ENCODE data around the gene VWF.

Gene VWF

GRCh38 chr12:6076776-6077691 is 47.4 kb downstream of the VWF start:
- DNase-seq (ENCODE audit: low read depth in 3 of 3) = no peak

- no peak for DNase-seq (ENCODE audit: low read depth in 3 of 3)
Measured at GRCh38 chr12:6076346-6076745, 48.1 kb downstream of the VWF start.

DNA sequence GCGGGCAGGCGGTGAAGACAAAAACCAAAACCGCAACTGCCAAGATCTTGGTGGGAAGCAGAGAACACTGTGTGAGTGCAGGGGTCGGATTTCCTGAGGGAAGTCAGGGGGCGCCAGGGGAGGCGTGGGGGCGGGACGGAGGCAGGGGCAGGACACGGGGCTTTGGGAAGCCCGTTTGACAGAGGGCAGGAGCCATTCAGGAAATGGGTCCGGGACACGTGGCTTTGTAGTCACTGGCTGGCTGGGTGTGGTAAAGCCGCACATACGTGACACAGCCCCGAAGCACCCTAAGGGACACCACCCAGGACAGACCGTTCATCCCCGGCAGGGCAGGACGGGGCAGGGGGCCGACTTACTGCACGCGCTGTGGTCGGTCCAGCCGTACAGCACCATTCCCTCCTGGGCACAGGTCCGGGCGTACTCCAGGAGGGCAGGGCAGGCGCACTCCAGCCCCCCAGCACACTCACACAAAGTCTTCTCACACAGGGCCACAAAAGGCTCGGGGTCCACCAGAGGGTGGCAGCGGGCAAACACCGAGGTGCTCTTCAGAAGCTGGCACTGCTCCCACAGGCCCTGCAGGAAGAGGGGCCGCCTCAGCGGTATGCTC is 49.4 kb downstream of the VWF start:
- DNase-seq (ENCODE audit: low read depth in 3 of 3) = peak; percentile 12 to 37 (median 20)

DNA sequence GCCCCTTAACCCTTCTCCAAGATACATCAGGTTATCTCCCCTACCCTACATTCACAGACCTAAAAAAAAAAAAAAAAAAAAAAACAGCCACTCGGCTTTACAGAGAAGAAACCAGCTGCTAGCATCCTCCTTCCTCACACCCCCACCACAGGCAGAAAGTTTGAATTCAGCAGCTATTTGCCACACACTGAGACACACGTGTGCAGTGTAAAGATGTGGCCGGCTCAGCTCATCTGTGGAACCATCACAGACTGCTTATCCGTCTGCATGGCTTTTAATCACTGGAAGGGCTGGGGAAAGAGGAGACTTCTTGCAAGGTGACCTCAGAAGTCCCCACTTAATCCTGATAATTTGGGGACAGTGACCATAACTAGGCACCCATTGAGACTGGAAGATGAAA is 50.0 kb downstream of the VWF start:
- no peak for DNase-seq (ENCODE audit: low read depth in 3 of 3)

GRCh38 chr12:6073426-6073825 is 51.0 kb downstream of the VWF start:
- no peak for DNase-seq (ENCODE audit: low read depth in 3 of 3)

DNA sequence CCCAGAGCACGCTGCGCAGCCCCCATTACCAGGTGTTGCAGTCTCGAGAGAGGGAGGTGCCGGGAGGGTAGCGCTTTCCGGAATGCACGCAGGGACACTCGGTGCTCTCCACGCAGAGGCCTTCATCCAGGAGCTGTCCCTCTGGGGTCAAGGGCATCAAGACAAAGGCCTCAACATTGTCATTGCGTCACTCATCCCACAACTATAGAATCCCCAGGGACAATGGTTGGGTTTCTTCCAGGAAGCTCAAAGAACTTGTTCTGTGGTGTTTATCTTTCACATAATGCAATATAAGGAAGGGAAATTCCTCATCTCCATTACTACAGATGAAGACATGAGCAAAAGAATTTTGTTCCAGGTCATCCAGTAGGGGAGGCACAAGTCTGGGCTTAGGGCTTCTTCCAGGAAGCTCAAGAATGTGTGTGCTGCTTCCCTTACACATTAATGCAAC is 52.1 kb downstream of the VWF start:
- DNase-seq (ENCODE audit: low read depth in 3 of 3) = no peak

DNA sequence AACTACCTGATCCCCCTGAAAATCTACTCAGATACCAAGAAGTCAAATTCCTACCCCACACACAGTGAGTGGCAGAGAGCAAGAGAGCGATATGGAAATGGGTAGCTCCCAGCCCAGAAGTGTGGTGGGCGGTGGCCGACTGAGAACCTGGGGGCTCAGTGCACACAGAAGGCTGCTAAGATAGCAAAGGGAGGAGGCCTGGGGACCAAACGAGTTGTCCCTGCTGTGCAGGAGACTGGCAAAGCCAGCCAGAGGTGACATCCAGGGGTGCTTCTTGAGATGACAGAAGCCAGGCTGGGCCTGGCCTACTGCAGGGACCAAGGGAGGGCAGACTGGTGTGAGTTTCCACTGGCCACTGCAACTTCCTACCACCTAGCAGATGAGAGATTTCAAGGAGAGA is 52.9 kb downstream of the VWF start:
- DNase-seq (ENCODE audit: low read depth in 3 of 3) = no peak

DNA sequence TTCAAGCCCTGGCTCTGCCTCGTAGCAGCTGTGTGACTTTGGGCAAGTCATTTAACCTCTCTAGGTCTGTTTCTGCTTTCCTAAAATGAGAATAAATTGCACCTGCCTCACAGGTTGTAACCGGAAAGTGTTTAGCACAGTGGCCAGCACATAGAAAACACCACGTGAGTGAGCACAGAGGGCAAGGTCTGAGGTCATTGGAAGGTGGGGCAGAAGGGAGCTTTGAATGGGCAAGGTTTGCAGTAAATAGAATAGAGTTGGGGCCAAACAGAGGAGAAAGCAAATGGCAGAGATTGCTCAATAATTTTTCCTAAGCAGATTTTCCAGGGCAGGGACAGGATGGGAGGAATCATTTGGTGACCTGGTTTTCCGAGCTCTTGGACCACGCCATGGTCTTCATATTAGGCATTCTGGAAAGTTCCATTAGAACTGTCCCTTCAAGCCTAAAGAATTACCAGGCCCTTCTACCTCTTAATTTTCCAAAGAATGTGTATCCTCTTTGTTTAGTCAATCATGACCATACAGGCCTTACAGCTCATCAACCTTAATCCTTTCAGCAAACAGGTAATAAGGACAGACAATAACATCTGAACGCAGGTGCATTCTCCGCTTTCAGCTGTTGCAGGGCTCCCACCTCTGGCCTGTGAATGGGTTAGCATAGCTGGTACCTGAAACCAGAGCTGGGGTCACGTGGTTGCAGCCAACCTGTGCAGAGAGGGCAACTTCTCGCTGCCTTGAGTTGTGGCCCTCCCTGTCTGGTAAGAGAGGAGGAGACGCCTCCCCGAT is 53.8 kb downstream of the VWF start:
- no peak for DNase-seq (ENCODE audit: low read depth in 3 of 3)

DNA sequence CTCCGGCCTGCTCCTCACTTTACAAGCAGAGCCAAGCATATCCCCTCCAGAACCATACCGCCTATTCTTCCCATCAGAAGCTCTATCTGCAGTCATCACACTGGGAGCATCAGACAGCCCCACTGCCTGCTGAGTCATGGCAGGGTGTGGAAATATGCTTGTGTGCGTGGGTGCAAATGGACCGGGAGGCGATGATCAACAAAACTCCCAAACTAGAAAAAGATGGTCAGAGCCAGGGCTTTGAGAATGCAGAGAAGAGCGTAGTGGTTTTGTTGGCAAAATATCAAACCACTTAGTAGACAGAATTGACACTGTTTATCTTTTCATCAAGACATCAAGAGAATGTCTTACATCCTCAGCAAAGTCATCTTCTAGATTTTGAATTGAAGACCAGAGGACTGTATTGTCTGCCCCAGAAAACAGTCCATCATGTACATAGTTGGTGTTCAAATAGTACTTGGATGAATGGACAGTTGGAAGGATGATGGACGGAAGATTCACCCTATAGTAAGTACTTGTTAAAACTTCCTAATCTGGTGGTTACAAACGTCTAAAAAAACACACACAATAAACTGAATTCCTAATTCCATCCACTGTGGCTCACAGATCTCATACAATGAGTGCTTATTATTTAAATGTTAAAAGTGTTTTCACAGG is 54.9 kb downstream of the VWF start:
- DNase-seq (ENCODE audit: low read depth in 3 of 3) = peak; percentile 10 to 31 (median 15)

DNA sequence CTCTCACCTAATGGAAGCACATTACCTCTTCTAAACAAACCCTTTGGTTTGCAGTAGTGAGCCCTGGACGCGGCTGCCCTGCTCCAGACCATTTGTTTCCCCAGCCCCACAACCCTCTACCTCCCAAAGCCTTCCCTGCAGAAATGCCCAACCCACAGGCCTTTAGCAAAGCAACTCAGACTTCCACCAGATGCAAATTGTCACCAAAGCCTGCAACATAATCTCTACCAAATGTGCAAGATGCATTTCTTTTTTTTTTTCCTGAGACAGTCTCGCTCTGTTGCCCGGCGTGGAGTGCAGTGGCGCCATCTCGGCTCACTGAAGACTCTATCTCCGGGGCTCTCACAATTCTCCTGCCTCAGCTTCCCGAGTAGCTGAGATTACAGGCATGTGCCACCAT is 56.2 kb downstream of the VWF start:
- DNase-seq (ENCODE audit: low read depth in 3 of 3) = no peak

DNA sequence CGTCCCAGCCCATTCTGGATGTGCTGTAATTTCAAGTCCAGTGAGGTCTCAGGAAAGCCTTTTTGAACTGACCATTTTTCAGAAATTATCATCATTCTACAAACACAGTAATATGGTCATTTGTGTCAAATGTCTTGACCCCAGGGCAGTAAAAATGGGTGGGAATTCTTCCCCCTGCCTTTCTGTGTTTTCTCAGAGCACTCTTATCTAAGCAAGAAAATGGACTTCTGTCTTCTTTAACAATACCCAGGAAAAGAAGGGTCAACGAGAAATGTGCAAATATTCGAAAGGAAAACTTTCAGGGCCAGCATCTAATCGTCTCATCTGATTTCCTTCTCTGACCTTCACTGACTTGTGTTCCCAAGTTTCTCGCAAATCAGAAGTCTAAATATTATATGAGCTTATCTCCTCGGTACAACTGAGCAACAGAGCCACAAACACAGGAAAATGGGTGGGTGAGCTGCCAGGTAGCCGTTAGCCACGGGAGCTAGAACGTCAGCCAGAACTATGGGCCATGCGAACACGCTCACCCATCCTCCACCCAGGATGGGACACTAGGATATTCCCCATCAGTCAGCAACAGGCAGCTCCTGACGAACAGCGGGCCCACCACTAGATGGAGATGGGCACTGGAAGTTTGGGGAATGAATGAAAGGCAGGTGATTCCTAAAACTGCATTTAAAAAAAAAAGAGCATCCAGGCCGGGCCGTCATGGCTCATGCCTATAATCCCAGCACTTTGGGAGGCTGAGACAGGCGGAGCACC is 57.1 kb downstream of the VWF start:
- no peak for DNase-seq (ENCODE audit: low read depth in 3 of 3)

GRCh38 chr12:6066651-6067050 is 57.8 kb downstream of the VWF start:
- no peak for DNase-seq (ENCODE audit: low read depth in 3 of 3)

- DNase-seq (ENCODE audit: low read depth in 3 of 3) = no peak
Measured at GRCh38 chr12:6065863-6066199, 58.6 kb downstream of the VWF start.

DNA sequence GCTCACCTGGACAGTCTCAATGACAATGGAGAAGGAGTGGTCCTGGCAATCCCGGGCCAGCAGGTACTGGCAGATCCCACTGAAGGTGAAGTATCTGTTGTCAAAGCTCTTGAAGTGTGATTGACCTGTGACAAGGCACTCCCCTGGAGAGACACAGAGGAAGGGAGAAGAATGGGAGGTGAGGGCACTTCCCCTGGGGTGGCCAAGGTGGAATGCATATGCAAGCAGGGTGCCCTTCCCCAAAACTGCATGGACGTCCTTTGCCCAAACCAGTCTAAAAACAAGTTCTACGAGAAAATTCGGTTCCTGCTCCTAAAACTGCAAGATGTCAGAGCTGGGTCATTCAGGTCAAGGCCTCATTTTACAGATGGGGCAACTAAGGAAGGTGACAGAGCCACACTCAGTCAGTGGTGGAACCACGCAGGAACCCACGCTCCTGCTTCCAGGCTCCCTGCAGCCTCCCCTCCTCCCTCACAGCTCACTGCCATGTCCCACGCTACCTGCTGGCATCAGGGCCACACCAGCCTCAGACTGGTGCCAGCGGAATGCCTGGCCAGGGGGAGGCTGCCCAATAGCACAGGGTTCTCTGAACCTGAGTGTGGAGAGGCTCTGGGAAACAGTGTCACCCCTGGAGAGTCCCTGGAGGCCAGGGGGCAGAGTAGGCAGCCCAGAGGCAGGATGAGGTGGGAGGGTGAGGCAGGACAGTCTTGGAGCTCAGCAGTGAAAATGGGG is 59.2 kb downstream of the VWF start:
- DNase-seq (ENCODE audit: low read depth in 3 of 3) = no peak

DNA sequence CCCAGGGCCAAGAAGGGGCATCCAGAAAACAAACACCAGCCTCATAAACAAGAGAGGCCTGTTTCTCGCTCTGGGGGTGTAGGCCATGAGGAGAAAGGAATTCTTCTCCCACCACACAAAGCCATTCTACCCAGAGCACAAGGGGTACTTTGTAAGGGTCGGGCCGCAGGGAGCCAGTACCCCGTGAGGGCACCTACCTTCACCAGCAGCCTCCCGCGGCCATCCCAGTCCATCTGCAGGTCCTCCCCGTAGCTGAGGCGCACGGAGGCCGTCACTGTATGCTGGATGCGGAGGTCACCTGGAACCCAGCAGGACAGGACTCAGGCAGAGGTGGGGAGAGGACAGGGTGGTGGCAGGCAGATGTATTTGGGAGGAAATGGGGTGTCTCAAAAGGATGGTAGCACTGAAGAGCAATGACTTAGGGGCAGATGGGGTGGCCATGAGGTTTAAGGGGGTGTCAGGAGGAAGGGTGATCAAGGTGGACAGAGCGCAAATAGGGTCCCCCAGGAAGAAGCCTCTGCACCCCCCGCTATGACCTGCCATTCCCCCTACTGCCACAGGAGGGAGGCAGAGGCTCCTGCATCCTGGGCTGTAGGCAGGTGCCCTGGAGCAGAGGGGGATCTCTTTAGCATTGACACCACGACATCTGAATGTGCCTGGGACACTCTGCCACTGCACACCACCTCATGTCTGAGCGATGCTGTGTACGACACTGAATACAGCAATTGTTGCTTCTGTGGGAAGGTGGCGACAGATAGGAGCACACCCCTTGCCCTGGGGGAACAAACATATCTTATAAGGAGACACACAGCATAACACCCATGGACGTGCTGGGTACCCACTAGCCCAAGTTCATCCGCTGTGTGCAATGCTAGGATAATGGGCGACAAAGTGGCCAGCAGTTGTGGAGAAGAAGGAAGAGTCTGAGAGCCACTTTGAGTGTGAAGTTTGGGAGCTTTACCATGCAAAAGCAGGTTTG is 61.4 kb downstream of the VWF start:
- DNase-seq (ENCODE audit: low read depth in 3 of 3) = peak; percentile 24 to 43 (median 25)

GRCh38 chr12:6062395-6062756 is 62.1 kb downstream of the VWF start:
- no peak for DNase-seq (ENCODE audit: low read depth in 3 of 3)

- no peak for DNase-seq (ENCODE audit: low read depth in 3 of 3)
Measured at GRCh38 chr12:6061660-6062059, 62.8 kb downstream of the VWF start.

- DNase-seq (ENCODE audit: low read depth in 3 of 3) = no peak
Measured at GRCh38 chr12:6059860-6060565, 64.5 kb downstream of the VWF start.

DNA sequence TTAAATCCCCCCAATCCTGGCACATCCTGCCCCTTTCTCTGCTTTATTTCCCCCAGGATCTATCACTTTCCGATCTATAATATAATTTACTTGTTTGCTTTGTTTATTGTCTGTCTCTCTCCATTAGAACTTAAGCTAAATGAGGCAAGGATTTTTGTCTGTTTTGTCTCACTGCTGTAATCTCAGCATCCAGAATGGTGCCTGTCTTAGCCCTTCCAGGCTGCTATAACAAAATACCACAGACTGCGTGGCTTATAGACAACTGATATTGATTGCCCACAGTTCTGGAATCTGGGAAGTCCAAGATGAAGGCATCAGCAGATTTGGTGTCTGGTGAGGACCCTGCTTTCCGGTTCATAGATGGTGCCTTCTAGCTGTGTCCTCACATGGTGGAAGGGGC is 65.2 kb downstream of the VWF start:
- no peak for DNase-seq (ENCODE audit: low read depth in 3 of 3)

Data from stimulated activated CD4-positive, alpha-beta T cell treated with anti-CD3 and anti-CD28 coated beads, TNF-alpha, amount 100 ng/mL, for 48 hours (primary cell).